ENCODE results near the gene SHOC2.

DNA sequence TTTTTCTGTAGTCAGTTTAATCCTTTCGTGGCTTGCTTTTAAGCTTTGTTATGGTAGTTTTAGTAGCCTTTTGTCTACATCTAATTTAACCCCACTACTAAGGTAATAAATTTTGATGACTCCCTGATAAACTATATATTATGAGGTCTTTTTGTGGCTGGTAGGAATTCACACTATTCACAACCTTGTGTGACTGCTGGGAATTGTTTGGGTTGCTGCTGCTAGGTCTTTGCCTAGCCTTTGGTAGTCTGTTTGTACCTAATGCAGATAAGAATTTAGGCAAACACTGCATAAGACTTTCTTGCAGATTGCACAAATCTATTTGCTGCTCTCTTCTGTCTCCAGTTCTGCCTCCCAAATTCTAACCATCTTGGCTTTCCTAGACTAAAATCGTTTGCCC is 58.3 kb downstream of the SHOC2 start:
- no peak for TF ChIP-seq POLR2A (IDR thresholded peaks at IDR 0.05)
- TF ChIP-seq, protein P1, sequence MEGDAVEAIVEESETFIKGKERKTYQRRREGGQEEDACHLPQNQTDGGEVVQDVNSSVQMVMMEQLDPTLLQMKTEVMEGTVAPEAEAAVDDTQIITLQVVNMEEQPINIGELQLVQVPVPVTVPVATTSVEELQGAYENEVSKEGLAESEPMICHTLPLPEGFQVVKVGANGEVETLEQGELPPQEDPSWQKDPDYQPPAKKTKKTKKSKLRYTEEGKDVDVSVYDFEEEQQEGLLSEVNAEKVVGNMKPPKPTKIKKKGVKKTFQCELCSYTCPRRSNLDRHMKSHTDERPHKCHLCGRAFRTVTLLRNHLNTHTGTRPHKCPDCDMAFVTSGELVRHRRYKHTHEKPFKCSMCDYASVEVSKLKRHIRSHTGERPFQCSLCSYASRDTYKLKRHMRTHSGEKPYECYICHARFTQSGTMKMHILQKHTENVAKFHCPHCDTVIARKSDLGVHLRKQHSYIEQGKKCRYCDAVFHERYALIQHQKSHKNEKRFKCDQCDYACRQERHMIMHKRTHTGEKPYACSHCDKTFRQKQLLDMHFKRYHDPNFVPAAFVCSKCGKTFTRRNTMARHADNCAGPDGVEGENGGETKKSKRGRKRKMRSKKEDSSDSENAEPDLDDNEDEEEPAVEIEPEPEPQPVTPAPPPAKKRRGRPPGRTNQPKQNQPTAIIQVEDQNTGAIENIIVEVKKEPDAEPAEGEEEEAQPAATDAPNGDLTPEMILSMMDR (IDR thresholded peaks at IDR 0.05): no peak
